HT-29 (cell line): ENCODE data around the gene MOGAT3. TPM values are rescaled to one million over a fixed set of nuclear protein-coding genes. Genes with fewer than 3 reads are reported as not detected.
"Not testable (repeated sequence)": the region's sequence is repeated elsewhere in the genome, so short reads cannot be mapped to it uniquely, and the experiment has no call there.

ENCODE experiments used
- DNase-seq: peaks from one replicate; pipeline ENCODE4 v3.0.0-alpha.2; 2015; ENCODE audit warnings: low spot score
- total RNA-seq: library from RNA; depleted of rRNA; stranded (reverse); fragments of >200 nt; shearing (Covaris generic); gene quantifications from 2 replicates; pipeline ENCODE4 v1.2.3, GENCODE V29; 2014

Gene MOGAT3
- total RNA-seq, 1 experiment from 2014 or later: 6.7 TPM

GRCh38 chr7:101205901-101206664, 5.2 kb upstream of the MOGAT3 start:
- no peak for DNase-seq

- DNase-seq: not testable (repeated sequence)
Observed at GRCh38 chr7:101203740-101204738, 3.2 kb upstream of the MOGAT3 start.

GRCh38 chr7:101202603-101202918, 1.7 kb upstream of the MOGAT3 start:
- no peak for DNase-seq

- peak; percentile 55 for DNase-seq
Observed at GRCh38 chr7:101201695-101202602, 1.1 kb upstream of the MOGAT3 start.

GRCh38 chr7:101200504-101200861, 353 bp downstream of the MOGAT3 start:
- no peak for DNase-seq

GRCh38 chr7:101199522-101199921, 1.3 kb downstream of the MOGAT3 start:
- not testable (repeated sequence) for DNase-seq

- no peak for DNase-seq
Observed at GRCh38 chr7:101198476-101198875, 2.4 kb downstream of the MOGAT3 start.

GRCh38 chr7:101197991-101198390, 2.8 kb downstream of the MOGAT3 start:
- no peak for DNase-seq

GRCh38 chr7:101195884-101196283, 5.0 kb downstream of the MOGAT3 start:
- no peak for DNase-seq

GRCh38 chr7:101189109-101189508, 11.7 kb downstream of the MOGAT3 start:
- DNase-seq: no peak

- no peak for DNase-seq
Observed at GRCh38 chr7:101186844-101187428, 13.9 kb downstream of the MOGAT3 start.

- no peak for DNase-seq
Observed at GRCh38 chr7:101186194-101186593, 14.6 kb downstream of the MOGAT3 start.

GRCh38 chr7:101185258-101185839, 15.5 kb downstream of the MOGAT3 start:
- no peak for DNase-seq

GRCh38 chr7:101180130-101180755, 20.6 kb downstream of the MOGAT3 start, which contains the start of gene NAT16:
Gene NAT16 (minus strand): TSS chr7:101180293. CDS start chr7:101174807, 5,486 bp downstream.
- no peak for DNase-seq

- no peak for DNase-seq
Observed at GRCh38 chr7:101179713-101180112, 21.1 kb downstream of the MOGAT3 start.

GRCh38 chr7:101179117-101179516, 21.7 kb downstream of the MOGAT3 start:
- no peak for DNase-seq

- DNase-seq: no peak
Observed at GRCh38 chr7:101177644-101178043, 23.2 kb downstream of the MOGAT3 start.

GRCh38 chr7:101175664-101176063, 25.2 kb downstream of the MOGAT3 start:
- no peak for DNase-seq

- DNase-seq: no peak
Observed at GRCh38 chr7:101174322-101174854, 26.4 kb downstream of the MOGAT3 start.

GRCh38 chr7:101173752-101174244, 27.0 kb downstream of the MOGAT3 start:
- DNase-seq: peak; percentile 80
